ENCODE results near the gene BRDT. TPM values are rescaled to one million over a fixed set of nuclear protein-coding genes. Genes with fewer than 3 reads are reported as not detected.

BRDT gene
- total RNA-seq, 2 experiments from 2014 or later = not detected

DNA sequence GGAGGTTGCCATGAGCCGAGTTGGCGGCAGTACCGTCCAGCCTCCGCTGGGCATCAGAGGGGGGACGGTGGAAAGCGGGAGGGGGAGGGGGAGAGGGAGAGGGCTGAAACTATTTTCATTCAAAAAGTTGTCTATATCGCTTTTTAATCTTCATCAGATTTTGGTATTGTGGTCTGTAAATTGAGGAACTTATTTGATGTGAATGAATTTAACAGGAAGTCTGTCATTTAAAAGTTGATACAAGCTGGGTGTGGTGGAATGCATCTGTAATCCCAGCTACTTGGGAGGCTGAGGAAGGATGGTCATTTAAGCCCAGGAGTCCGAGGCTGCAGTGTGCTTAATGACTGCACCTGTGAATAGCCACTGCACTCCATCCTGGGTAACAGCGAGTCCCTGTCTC, 77.6 kb downstream of the BRDT start:
- POLR2A ChIA-PET = no interaction called here
- DNase-seq = no peak
- H3K36me3 Mint-ChIP-seq (ENCODE audit: low read depth) = no peaks in the 10 kb centered on the region
- H3K4me3 Mint-ChIP-seq = no peak overlapping the region
- TF ChIP-seq, protein P1, sequence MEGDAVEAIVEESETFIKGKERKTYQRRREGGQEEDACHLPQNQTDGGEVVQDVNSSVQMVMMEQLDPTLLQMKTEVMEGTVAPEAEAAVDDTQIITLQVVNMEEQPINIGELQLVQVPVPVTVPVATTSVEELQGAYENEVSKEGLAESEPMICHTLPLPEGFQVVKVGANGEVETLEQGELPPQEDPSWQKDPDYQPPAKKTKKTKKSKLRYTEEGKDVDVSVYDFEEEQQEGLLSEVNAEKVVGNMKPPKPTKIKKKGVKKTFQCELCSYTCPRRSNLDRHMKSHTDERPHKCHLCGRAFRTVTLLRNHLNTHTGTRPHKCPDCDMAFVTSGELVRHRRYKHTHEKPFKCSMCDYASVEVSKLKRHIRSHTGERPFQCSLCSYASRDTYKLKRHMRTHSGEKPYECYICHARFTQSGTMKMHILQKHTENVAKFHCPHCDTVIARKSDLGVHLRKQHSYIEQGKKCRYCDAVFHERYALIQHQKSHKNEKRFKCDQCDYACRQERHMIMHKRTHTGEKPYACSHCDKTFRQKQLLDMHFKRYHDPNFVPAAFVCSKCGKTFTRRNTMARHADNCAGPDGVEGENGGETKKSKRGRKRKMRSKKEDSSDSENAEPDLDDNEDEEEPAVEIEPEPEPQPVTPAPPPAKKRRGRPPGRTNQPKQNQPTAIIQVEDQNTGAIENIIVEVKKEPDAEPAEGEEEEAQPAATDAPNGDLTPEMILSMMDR (IDR thresholded peaks at IDR 0.05) = no peak
- H3K27ac Mint-ChIP-seq = no peak overlapping the region
- peaks cover 28% of the 10 kb centered on the region for H3K27me3 Mint-ChIP-seq
- intact Hi-C loops (cut with micrococcal nuclease) = no loop called here
- H3K9me3 Mint-ChIP-seq = no peaks in the 10 kb centered on the region
- no peak for ATAC-seq
- H3K4me1 Mint-ChIP-seq (ENCODE audit: low read depth) = peaks cover 18% of the 10 kb centered on the region
- CTCF ChIA-PET = interaction anchor here (1.3 kb wide), 1 partner anchor 265 kb away, joined by 3 read pairs; no protein-coding TSS in a partner anchor

DNA sequence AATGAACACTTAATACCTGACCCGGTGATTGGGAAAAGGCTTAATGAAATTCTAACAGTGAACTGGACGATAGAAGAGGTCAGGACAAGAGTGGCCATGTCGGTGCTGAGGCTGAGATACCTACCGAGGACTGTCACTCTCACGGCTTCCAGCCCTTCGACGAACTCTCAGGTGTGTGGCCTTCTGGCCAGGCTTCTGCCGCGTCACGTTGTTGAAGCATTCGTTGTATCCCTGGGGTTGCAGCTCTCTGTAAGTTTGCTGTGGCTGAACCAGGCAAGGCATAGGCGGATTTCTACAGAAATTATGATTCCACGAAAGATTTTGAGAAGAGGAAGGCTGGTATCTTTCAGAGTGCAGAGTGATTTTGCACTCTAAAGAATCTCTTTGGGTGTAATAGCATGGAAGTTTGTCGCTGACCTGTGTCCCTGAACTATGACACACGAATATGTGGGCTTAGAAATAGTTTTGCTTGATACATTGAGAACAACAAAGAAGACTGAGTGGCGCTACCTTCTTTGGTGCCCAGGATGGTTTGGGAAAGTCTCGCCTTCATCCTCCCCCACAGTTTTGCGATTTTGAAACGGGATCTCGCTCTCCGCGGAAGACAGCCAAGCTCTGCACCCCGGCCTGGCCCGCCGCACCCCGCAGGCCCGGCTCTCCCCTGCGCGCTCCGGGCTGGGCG, 80.2 kb downstream of the BRDT start:
- Mint-ChIP-seq H3K27me3 (peaks cover 22% of the 10 kb centered on the region), H3K4me1 (ENCODE audit: low read depth) (peaks cover 18% of the 10 kb centered on the region), H3K4me3 (peak overlapping the region; percentile 54), H3K27ac (peak overlapping the region; percentile 23), H3K36me3 (ENCODE audit: low read depth) (no peaks in the 10 kb centered on the region), H3K9me3 (no peaks in the 10 kb centered on the region)
- ATAC-seq = no peak
- TF ChIP-seq, protein P1 (IDR thresholded peaks at IDR 0.05) = no peak
- ChIA-PET CTCF (no interaction called here), POLR2A (no interaction called here)
- intact Hi-C loops (cut with micrococcal nuclease) = no loop called here
- no peak for DNase-seq

DNA sequence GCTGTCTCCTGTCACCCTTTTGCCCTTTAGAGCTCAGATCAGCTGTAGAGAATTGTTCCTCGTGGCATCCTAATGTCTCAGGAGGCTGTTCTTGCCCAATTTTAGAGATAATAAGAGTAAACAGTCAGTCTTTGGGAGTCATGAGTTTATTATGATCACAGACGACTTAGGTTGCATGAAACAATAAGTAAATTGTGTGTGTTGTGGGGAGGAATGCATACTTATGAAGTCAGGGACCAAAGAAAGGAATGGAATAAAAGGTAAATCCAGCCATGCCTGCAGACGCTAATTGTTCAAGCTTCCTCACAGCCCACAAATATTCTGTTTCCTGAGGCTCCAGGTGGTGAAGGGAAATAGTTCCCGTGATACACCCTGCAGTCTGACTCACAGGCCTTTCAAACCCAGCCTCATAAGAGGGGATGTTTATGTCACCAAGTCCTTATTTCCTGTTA, 81.5 kb downstream of the BRDT start:
- peaks cover 24% of the 10 kb centered on the region for H3K27me3 Mint-ChIP-seq
- CTCF ChIA-PET = interaction anchor here (1.2 kb wide), 1 partner anchor 8 kb away, joined by 4 read pairs; no protein-coding TSS in a partner anchor
- POLR2A ChIA-PET = no interaction called here
- TF ChIP-seq, protein P1 (IDR thresholded peaks at IDR 0.05) = no peak
- H3K4me1 Mint-ChIP-seq (ENCODE audit: low read depth) = peaks cover 18% of the 10 kb centered on the region
- H3K4me3 Mint-ChIP-seq = peak overlapping the region; percentile 60
- H3K27ac Mint-ChIP-seq = peak overlapping the region; percentile 40
- intact Hi-C loops (cut with micrococcal nuclease) = no loop called here
- peak; percentile 69 for ATAC-seq
- H3K9me3 Mint-ChIP-seq = no peaks in the 10 kb centered on the region
- no peaks in the 10 kb centered on the region for H3K36me3 Mint-ChIP-seq (ENCODE audit: low read depth)
- DNase-seq = peak; percentile 31

DNA sequence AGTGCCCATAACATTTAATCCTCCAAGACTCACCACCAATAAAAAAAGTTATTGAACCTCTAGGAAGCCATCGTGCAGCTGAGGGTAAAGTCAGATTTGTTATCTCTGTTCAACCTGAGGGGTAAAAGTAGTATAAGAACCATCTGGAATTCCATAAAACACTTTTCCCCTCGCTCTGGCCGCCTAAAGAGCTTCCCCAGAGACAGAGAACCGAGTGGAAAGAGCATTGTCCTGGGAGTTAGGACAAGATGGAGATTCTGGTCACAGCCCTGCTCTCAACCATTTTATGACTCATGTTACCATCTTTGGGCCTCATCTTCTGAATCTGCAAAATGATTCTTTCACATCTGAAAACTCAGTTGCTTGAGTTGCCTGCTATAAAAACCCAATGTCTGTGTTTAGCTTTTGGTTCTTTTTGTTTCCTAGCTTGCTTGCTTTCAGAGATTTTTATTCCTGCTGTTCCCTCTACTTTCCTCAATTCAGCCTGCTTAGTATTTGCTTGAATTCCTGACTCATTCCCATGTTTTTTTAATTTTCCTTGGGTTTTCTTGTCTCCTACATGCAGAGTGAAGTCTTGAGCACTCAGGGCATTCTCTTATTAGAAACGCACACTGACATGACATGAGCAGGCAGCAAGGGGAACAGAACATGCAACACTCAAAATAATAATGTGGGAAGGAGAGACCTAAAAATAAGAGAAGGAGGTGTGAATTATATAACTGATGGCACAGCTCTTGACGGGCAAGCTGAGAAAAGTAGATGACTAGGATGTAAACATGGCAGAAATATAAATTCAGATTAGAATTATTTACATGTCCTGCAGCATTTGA, 82.3 kb downstream of the BRDT start:
- no peak for DNase-seq
- ChIA-PET CTCF (interaction anchor here (0.9 to 1.2 kb wide), 3 partner anchors 8 to 38 kb away, joined by 3 to 4 read pairs (median 4); no protein-coding TSS in a partner anchor), POLR2A (interaction anchor here (0.8 kb wide), 2 partner anchors 9 to 37 kb away, joined by 3 read pairs; no protein-coding TSS in a partner anchor)
- H3K4me3 Mint-ChIP-seq = no peak overlapping the region
- no peaks in the 10 kb centered on the region for H3K36me3 Mint-ChIP-seq (ENCODE audit: low read depth)
- ATAC-seq = no peak
- intact Hi-C loops (cut with micrococcal nuclease) = no loop called here
- H3K27ac Mint-ChIP-seq = no peak overlapping the region
- peaks cover 18% of the 10 kb centered on the region for H3K4me1 Mint-ChIP-seq (ENCODE audit: low read depth)
- peaks cover 23% of the 10 kb centered on the region for H3K27me3 Mint-ChIP-seq
- H3K9me3 Mint-ChIP-seq = no peaks in the 10 kb centered on the region
- TF ChIP-seq, protein P1 (IDR thresholded peaks at IDR 0.05) = no peak

DNA sequence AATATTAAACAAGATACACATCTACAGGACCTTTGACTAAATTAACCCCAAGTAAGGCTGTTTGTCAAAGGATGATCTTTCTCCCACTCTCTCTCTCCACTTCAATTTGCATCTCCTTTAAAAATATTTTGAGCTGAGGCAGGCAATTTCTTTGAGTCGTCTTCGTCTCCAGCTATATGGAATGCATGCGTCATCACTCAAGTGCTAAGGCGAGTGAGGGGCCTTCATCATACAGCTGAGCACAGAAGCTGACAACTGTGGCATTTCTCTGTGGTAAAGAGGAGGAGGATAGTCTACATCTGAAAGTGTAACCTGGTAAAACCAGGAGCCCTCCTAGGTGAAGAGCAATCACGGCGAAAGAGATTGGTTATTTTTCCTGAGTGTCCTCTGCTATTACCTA, 88.2 kb downstream of the BRDT start:
- H3K4me1 Mint-ChIP-seq (ENCODE audit: low read depth) = no peaks in the 10 kb centered on the region
- H3K27me3 Mint-ChIP-seq = peaks cover 2% of the 10 kb centered on the region
- no peaks in the 10 kb centered on the region for H3K9me3 Mint-ChIP-seq
- ChIA-PET CTCF (no interaction called here), POLR2A (no interaction called here)
- no peak overlapping the region for H3K4me3 Mint-ChIP-seq
- TF ChIP-seq, protein P1 (IDR thresholded peaks at IDR 0.05) = no peak
- DNase-seq (no peak), ATAC-seq (no peak)
- H3K27ac Mint-ChIP-seq = no peak overlapping the region
- intact Hi-C loops (cut with micrococcal nuclease) = no loop called here
- no peaks in the 10 kb centered on the region for H3K36me3 Mint-ChIP-seq (ENCODE audit: low read depth)
